ENCODE data around the gene EIF1. TPM values are rescaled to one million over a fixed set of nuclear protein-coding genes. Genes with fewer than 3 reads are reported as not detected.

Gene EIF1
- total RNA-seq, 1 donor from 2014 or later: 990 TPM

- Mint-ChIP-seq H3K27ac (ENCODE audit: unreplicated experiment) (no peak overlapping the region), H3K9me3 (ENCODE audit: low read depth) (no peaks in the 10 kb centered on the region), H3K4me3 (ENCODE audit: unreplicated experiment) (no peak overlapping the region), H3K36me3 (ENCODE audit: low read depth) (no peaks in the 10 kb centered on the region), H3K4me1 (ENCODE audit: low read depth) (peaks cover 30% of the 10 kb centered on the region), H3K27me3 (ENCODE audit: low read depth) (no peaks in the 10 kb centered on the region)
- no peak for TF ChIP-seq CTCF (IDR thresholded peaks at IDR 0.05)
- DNase-seq (ENCODE audit: low spot score): no peak
Measured at GRCh38 chr17:41647038-41647813, 41.5 kb upstream of the EIF1 start.

DNA sequence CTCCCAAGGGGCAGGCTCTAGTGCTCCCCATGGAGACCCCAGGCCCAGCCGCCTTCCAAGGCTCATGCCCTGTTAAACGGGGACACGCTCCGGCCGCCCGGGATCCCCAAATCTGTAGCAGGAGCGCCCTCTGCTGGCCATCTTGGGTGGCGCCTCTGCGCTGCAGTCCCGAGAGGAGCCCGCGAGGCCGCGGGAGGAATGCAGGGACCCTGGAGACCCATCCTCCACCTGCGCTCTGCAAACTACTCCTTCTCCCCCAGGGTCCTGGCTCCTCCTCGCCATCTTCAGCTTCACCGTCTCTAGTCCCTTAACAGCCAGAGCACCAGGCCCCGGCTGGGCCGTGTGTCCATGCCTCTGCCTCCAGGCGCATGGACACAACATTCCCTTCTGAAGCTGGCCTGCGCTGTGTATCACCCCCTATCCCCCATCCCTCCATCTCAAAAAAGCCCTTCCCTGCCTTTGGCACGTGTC lies 40.7 kb upstream of the EIF1 start:
- Mint-ChIP-seq H3K4me1 (ENCODE audit: low read depth) (peaks cover 31% of the 10 kb centered on the region), H3K36me3 (ENCODE audit: low read depth) (no peaks in the 10 kb centered on the region), H3K9me3 (ENCODE audit: low read depth) (no peaks in the 10 kb centered on the region), H3K27ac (ENCODE audit: unreplicated experiment) (no peak overlapping the region), H3K4me3 (ENCODE audit: unreplicated experiment) (peak overlapping the region; percentile 72), H3K27me3 (ENCODE audit: low read depth) (no peaks in the 10 kb centered on the region)
- no peak for DNase-seq (ENCODE audit: low spot score)
- TF ChIP-seq CTCF (IDR thresholded peaks at IDR 0.05): peak; percentile 82

- Mint-ChIP-seq H3K27me3 (ENCODE audit: low read depth) (no peaks in the 10 kb centered on the region), H3K9me3 (ENCODE audit: low read depth) (no peaks in the 10 kb centered on the region), H3K4me3 (ENCODE audit: unreplicated experiment) (peak overlapping the region; percentile 72), H3K4me1 (ENCODE audit: low read depth) (peaks cover 31% of the 10 kb centered on the region), H3K27ac (ENCODE audit: unreplicated experiment) (peak overlapping the region; percentile 75), H3K36me3 (ENCODE audit: low read depth) (no peaks in the 10 kb centered on the region)
- no peak for DNase-seq (ENCODE audit: low spot score)
- peak; percentile 82 for TF ChIP-seq CTCF (IDR thresholded peaks at IDR 0.05)
Measured at GRCh38 chr17:41648411-41649195, 40.1 kb upstream of the EIF1 start.

DNA sequence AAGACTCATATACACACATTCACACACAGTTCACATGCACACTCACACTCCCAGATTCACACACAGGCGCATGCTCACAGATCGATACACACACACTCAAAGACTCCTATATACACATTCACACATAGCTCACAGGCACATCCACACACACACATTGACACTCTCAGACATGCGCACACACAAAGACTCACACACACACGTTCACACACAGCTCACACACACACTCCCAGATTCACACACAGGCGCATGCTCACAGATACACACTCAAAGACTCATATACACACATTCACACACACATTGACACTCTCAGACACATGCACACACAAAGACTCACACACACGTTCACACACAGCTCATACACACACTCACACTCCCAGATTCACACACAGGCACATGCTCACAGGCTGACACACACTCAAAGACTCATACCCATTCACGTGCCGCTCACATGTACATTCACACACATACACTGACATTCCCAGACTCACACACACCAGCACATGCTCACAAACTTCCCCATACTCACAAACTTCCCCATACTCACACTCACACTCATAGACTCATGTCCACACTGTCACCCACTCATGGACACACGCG lies 38.7 kb upstream of the EIF1 start:
- peaks cover 34% of the 10 kb centered on the region for H3K4me1 Mint-ChIP-seq (ENCODE audit: low read depth)
- no peak for DNase-seq (ENCODE audit: low spot score)
- no peaks in the 10 kb centered on the region for H3K27me3 Mint-ChIP-seq (ENCODE audit: low read depth)
- H3K4me3 Mint-ChIP-seq (ENCODE audit: unreplicated experiment): no peak overlapping the region
- no peaks in the 10 kb centered on the region for H3K9me3 Mint-ChIP-seq (ENCODE audit: low read depth)
- no peak overlapping the region for H3K27ac Mint-ChIP-seq (ENCODE audit: unreplicated experiment)
- no peak for TF ChIP-seq CTCF (IDR thresholded peaks at IDR 0.05)
- H3K36me3 Mint-ChIP-seq (ENCODE audit: low read depth): no peaks in the 10 kb centered on the region
